HFF-Myc (cell line): Measurements from ENCODE around the gene SERPINB1.

Experiments used
- DNase-seq: peaks from one replicate; pipeline ENCODE4 v3.0.0-alpha.2; 2011; ENCODE audit warnings: low read depth; ENCODE audit errors: extremely low read depth
- H3K4me3 ChIP-seq: replicated peaks from 2 replicates; pipeline ENCODE4 v1.5.1; 2011; ENCODE audit warnings: low read depth, mild to moderate bottlenecking, control low read depth, low read length
- TF ChIP-seq, protein P1 (sequence below): IDR thresholded peaks from 2 replicates; pipeline ENCODE4 v1.5.1; 2012; ENCODE audit warnings: mild to moderate bottlenecking, low read depth, low read length, control low read depth; ENCODE audit errors: missing control alignments

SERPINB1 gene

GRCh38 chr6:2799936-2800527, 41.6 kb downstream of the SERPINB1 start:
- TF ChIP-seq, protein P1, sequence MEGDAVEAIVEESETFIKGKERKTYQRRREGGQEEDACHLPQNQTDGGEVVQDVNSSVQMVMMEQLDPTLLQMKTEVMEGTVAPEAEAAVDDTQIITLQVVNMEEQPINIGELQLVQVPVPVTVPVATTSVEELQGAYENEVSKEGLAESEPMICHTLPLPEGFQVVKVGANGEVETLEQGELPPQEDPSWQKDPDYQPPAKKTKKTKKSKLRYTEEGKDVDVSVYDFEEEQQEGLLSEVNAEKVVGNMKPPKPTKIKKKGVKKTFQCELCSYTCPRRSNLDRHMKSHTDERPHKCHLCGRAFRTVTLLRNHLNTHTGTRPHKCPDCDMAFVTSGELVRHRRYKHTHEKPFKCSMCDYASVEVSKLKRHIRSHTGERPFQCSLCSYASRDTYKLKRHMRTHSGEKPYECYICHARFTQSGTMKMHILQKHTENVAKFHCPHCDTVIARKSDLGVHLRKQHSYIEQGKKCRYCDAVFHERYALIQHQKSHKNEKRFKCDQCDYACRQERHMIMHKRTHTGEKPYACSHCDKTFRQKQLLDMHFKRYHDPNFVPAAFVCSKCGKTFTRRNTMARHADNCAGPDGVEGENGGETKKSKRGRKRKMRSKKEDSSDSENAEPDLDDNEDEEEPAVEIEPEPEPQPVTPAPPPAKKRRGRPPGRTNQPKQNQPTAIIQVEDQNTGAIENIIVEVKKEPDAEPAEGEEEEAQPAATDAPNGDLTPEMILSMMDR: no peak
- DNase-seq: no peak
- H3K4me3 ChIP-seq: no peak overlapping the region

DNA sequence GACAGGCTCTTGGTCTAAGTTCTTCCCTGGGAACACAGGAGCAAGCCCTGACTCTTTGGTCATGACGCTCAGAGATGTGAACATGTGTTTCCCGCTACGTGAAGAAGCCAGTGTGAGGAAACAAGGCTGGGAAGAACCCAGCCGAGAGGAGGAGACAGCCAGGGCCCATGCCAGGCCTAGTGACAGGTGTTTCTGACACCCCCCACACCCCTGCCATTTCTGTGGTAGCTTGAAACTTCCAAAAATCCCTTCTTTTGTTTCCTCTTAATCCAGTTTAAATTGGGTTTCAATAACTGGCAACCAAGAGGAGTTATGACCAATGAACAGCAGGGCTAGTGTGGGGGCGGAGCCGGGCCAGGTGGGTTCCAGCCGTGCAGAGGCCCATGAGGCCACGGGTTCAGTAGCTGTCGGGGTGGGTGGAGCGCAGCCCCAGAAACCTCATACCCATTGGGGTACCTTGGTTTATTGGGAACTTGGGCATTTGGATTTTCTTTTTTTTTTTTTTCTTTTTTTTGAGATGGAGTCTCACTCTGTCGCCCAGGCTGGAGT, 43.0 kb downstream of the SERPINB1 start:
- TF ChIP-seq, protein P1: no peak
- H3K4me3 ChIP-seq: no peak overlapping the region
- no peak for DNase-seq

DNA sequence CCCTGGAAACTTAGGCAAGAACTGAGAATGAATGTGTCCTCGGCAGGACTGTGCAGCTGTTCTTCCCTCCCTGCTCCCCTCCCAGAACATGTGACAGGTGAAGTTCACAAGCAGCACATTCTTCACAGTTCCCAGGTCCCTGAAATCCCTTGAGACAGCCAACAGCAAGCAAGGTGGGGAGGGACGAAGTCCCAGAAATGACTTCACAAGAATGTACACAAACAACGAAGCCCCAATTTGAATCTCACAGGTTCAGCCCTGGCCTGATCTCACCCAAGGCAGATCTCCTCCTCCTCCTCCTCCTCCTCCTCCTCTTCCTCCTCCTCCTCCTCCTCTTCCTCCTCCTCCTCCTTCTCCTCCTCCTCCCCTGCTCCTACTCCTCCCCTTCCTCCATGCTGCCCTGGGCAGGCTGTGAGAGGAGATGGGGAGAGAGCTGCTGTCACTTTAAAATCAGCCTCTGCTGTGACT, 44.1 kb downstream of the SERPINB1 start:
- no peak overlapping the region for H3K4me3 ChIP-seq
- no peak for DNase-seq
- TF ChIP-seq, protein P1: no peak

DNA sequence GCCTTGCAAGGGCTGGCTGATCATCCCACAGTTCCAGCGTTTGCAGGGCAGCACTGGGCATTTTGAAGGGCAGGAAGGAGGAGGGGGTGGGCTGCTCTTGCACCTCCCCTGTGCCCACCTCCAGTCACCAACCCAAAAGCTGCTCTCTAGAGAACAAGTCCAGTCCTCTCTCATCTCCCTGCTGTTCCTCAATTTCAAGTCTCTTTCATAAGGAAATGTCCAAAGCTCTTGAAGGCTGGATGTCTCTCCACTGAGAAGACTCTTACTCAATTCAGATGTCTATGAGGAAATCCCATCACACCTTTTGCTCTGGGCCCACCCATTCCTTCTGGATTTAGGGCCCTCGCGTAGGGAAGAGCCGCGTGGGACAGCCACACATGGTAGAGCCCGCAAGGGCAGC, 44.8 kb downstream of the SERPINB1 start:
- TF ChIP-seq, protein P1: no peak
- H3K4me3 ChIP-seq: no peak overlapping the region
- no peak for DNase-seq

- H3K4me3 ChIP-seq: no peak overlapping the region
- DNase-seq: no peak
- TF ChIP-seq, protein P1: no peak
Observed at GRCh38 chr6:2795956-2796355, 45.7 kb downstream of the SERPINB1 start.

DNA sequence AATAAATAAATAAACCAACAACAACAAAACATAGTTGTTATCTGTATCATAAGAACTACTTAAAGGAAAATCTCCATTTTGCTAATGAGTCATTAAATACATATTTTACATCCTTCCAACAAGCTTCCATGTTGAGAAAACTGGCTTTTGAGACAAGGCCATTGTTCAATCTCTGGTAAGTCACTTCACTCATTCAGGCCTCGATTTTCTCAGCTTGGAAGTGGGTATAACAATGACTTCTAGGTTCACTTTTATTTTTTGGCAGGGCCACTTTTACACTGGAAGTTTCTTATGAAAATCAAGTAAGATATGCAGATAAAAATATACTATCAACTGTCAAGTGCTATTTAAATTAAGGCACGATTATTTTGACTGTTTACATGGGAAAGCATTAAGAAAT, 46.5 kb downstream of the SERPINB1 start:
- H3K4me3 ChIP-seq: no peak overlapping the region
- TF ChIP-seq, protein P1: no peak
- DNase-seq: no peak
